Karpas-422 (cell line): ENCODE data around the gene STYK1. TPM values are rescaled to one million over a fixed set of nuclear protein-coding genes. Genes with fewer than 3 reads are reported as not detected.

Experiments used
- DNase-seq: peaks from one replicate; pipeline ENCODE4 v3.0.0-alpha.2; 2015
- H2AFZ ChIP-seq: fragments of 200-600 bp; sonication (generic); 2 replicates; pipeline ENCODE4 v1.6.1; 2014; ENCODE audit warnings: antibody characterized with exemption, low read length, mixed read lengths
- H3K27ac ChIP-seq: fragments of 200-600 bp; sonication (generic); 2 replicates; pipeline ENCODE4 v1.5.1; 2014; ENCODE audit warnings: mild to moderate bottlenecking, low read length, moderate library complexity
- H3K27me3 ChIP-seq: fragments of 200-600 bp; sonication (generic); 2 replicates; pipeline ENCODE4 v1.6.1; 2014; ENCODE audit warnings: low read length, mixed read lengths
- H3K36me3 ChIP-seq: fragments of 200-600 bp; sonication (generic); 2 replicates; pipeline ENCODE4 v1.6.1; 2014; ENCODE audit warnings: low read length, mixed read lengths; ENCODE audit not compliant: insufficient read depth
- H3K4me1 ChIP-seq: fragments of 200-600 bp; sonication (generic); 2 replicates; pipeline ENCODE4 v1.6.1; 2014; ENCODE audit warnings: mild to moderate bottlenecking, low read length, mixed read lengths
- H3K4me2 ChIP-seq: fragments of 200-600 bp; sonication (generic); 2 replicates; pipeline ENCODE4 v1.6.1; 2014; ENCODE audit warnings: low read length, low read depth, mild to moderate bottlenecking; ENCODE audit not compliant: poor library complexity, severe bottlenecking
- H3K4me3 ChIP-seq: fragments of 200-600 bp; sonication (generic); 2 replicates; pipeline ENCODE4 v1.5.1; 2014; ENCODE audit warnings: mild to moderate bottlenecking, antibody characterized with exemption, low read length, mixed read lengths
- H3K79me2 ChIP-seq: fragments of 200-600 bp; sonication (generic); 2 replicates; pipeline ENCODE4 v1.6.1; 2014; ENCODE audit warnings: mild to moderate bottlenecking, low read length, mixed read lengths
- H3K9ac ChIP-seq: fragments of 200-600 bp; sonication (generic); 2 replicates; pipeline ENCODE4 v1.6.0; 2014; ENCODE audit warnings: low read length
- H3K9me2 ChIP-seq: fragments of 200-600 bp; sonication (generic), shearing (Covaris generic); replicated peaks from 2 replicates; pipeline ENCODE4 v1.6.0; 2014; ENCODE audit warnings: mild to moderate bottlenecking, low read length, moderate library complexity; ENCODE audit not compliant: insufficient read depth
- H3K9me3 ChIP-seq: fragments of 300-700, 200-600 bp; sonication (generic); 2 replicates; pipeline ENCODE4 v1.6.1; 2014; ENCODE audit warnings: low read length, mixed read lengths
- H4K20me1 ChIP-seq: fragments of 200-600 bp; sonication (generic); 2 replicates; pipeline ENCODE4 v1.6.1; 2014; ENCODE audit warnings: mild to moderate bottlenecking, antibody characterized with exemption, low read length, low read depth; ENCODE audit not compliant: insufficient read depth
- total RNA-seq: library from RNA; depleted of rRNA; stranded (reverse); fragments of >200 nt; shearing (Covaris generic); gene quantifications from 2 replicates; pipeline ENCODE4 v1.2.3, GENCODE V29; 2014; ENCODE audit warnings: low replicate concordance

The STYK1 gene
- total RNA-seq, 1 experiment from 2014 or later = not detected

DNA sequence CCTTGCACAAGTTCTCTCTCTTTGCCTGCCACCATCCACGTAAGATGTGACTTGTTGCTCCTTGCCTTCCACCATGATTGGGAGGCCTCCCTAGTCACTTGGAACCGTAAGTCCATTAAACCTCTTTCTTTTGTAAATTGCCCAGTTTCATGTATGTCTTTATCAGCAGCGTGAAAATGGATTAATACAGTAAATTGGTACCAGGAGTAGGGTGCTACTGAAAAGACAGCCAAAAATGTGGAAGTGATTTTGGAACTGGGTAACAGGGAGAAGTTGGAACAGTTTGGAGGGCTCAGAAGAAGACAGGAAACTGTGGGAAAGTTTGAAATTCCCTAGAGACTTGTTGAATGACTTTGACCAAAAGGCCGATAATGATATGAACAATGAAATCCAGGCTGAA, 27.9 kb downstream of the STYK1 start:
- Histone ChIP-seq H3K79me2 (no peaks in the 10 kb centered on the region), H3K4me3 (no peak overlapping the region), H4K20me1 (no peaks in the 10 kb centered on the region), H3K27ac (no peak overlapping the region), H2AFZ (no peak overlapping the region), H3K4me1 (no peaks in the 10 kb centered on the region), H3K9me3 (no peaks in the 10 kb centered on the region; the same call in 1 of the 2 replicates), H3K9me2 (no peaks in the 10 kb centered on the region), H3K9ac (no peak overlapping the region), H3K4me2 (no peak overlapping the region), H3K36me3 (no peaks in the 10 kb centered on the region), H3K27me3 (no peaks in the 10 kb centered on the region)
- no peak for DNase-seq

DNA sequence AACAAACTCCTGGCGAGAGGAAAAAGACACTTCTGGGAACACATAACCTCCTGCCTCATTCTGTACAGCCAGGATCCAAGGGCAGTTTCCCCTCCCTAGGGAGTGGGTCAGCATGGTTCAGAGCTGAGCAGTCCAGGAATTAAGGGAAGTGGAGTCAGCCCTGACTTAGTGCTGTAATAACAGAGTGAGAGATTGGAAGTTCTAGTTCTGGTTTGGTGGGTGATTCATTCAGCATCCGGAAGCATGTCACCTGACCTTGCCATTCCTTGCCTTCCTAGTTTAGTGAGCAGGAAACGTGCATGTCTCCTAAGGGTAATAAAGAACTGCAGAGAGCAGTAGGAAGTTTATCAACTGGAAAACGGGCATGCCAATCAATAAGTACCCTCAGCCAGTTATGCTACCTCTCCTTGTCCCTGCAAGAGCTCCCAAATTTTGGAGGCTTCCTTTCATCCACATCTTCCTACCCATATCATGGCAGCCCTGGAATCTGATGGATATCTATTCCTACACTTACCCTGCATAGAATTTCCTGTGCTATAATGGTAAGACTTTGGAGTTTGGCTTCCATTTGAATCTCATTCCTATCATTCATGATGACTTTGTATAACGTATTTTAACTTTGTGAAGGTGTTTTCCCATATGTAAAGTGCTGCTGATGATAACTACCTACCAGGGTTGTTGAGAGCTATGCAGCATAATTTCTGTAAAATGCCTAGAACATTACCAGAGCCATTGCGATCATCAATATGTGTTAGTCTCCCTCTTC, 31.9 kb downstream of the STYK1 start:
- H3K79me2 ChIP-seq = no peaks in the 10 kb centered on the region
- no peak for DNase-seq
- H3K27ac ChIP-seq = no peak overlapping the region
- H3K9ac ChIP-seq = no peak overlapping the region
- H3K4me1 ChIP-seq = no peaks in the 10 kb centered on the region
- H3K27me3 ChIP-seq = no peaks in the 10 kb centered on the region
- no peak overlapping the region for H3K4me2 ChIP-seq
- H3K9me2 ChIP-seq = no peaks in the 10 kb centered on the region
- H3K36me3 ChIP-seq = no peaks in the 10 kb centered on the region
- no peak overlapping the region for H2AFZ ChIP-seq
- no peaks in the 10 kb centered on the region; the same call in 1 of the 2 replicates for H3K9me3 ChIP-seq
- no peaks in the 10 kb centered on the region for H4K20me1 ChIP-seq
- no peak overlapping the region for H3K4me3 ChIP-seq

DNA sequence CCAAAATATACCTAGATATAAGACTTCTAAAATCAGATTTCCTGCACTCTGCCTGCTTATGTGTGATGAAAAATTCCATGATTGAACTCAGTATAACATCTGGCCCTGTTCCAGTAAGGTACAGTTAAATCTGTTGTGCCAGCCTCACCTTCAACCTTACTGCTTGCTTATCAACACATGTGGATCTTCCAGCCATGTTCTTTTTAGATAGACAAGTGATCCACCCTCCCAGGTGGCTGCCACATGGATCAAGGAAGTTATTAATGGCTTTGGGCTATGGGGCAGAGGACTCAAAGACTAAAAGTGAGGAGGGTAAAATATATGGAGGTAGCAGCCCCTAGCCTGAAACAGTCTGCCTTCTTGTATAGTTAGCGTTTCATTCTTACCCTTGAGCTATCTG, 35.1 kb downstream of the STYK1 start:
- Histone ChIP-seq H3K4me3 (no peak overlapping the region), H3K79me2 (no peaks in the 10 kb centered on the region), H3K36me3 (no peaks in the 10 kb centered on the region), H2AFZ (no peak overlapping the region), H3K4me1 (0 out of 2 replicates have a peak, but pooled peaks cover 4% of the 10 kb centered on the region), H3K27me3 (no peaks in the 10 kb centered on the region), H4K20me1 (no peaks in the 10 kb centered on the region), H3K9me2 (no peaks in the 10 kb centered on the region), H3K27ac (no peak overlapping the region), H3K9ac (no peak overlapping the region), H3K4me2 (no peak overlapping the region), H3K9me3 (no peaks in the 10 kb centered on the region)
- no peak for DNase-seq

DNA sequence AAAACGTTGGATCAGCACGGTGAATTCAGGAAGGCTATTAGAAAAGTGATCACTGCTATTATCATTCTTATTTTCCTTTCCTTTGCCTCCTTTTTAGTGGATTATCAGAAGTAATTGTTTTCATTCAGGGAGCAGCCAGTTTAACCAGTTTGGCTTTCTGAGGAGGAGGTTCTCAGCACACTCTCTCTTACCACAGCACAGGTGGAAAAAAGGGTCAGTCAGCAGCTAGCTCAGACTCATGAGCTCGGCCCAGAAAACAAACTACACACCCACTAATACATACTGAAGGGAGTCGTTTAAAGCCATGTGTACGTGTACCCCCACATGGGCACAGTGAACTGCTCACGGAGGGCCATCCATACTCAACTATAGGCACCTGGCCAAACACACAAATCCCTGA, 37.2 kb downstream of the STYK1 start:
- no peaks in the 10 kb centered on the region for H3K9me3 ChIP-seq
- no peaks in the 10 kb centered on the region for H3K9me2 ChIP-seq
- H3K9ac ChIP-seq = no peak overlapping the region
- 0 out of 2 replicates have a peak, but pooled peaks cover 4% of the 10 kb centered on the region for H3K4me1 ChIP-seq
- no peak for DNase-seq
- no peaks in the 10 kb centered on the region for H3K36me3 ChIP-seq
- no peaks in the 10 kb centered on the region for H4K20me1 ChIP-seq
- no peak overlapping the region for H3K4me2 ChIP-seq
- no peak overlapping the region for H2AFZ ChIP-seq
- no peak overlapping the region for H3K27ac ChIP-seq
- no peaks in the 10 kb centered on the region for H3K27me3 ChIP-seq
- no peaks in the 10 kb centered on the region for H3K79me2 ChIP-seq
- H3K4me3 ChIP-seq = no peak overlapping the region

DNA sequence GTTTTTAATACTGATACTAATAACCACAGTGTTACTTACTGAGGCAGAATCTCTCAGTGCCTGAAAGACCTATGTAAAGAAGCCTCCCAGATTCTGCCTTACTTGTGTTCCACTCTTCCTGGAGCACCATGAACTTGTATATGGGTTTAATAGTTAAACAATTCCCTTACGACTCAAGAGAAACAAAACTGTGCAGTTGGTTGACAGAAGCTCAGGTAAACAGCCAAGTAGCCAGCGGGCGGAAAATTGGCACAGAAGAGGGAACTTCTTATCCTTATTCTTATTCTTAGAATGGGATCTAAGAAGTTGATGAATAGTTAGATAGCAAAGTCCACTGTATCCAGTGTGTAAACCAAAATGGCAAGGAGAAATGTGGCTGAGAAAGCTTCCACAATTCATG, 37.7 kb downstream of the STYK1 start:
- no peak for DNase-seq
- Histone ChIP-seq H3K36me3 (no peaks in the 10 kb centered on the region), H3K4me1 (0 out of 2 replicates have a peak, but pooled peaks cover 4% of the 10 kb centered on the region), H3K9me3 (no peaks in the 10 kb centered on the region), H3K27ac (no peak overlapping the region), H3K79me2 (no peaks in the 10 kb centered on the region), H3K9ac (no peak overlapping the region), H3K4me2 (no peak overlapping the region), H4K20me1 (no peaks in the 10 kb centered on the region), H3K9me2 (no peaks in the 10 kb centered on the region), H2AFZ (no peak overlapping the region), H3K4me3 (no peak overlapping the region), H3K27me3 (no peaks in the 10 kb centered on the region)

DNA sequence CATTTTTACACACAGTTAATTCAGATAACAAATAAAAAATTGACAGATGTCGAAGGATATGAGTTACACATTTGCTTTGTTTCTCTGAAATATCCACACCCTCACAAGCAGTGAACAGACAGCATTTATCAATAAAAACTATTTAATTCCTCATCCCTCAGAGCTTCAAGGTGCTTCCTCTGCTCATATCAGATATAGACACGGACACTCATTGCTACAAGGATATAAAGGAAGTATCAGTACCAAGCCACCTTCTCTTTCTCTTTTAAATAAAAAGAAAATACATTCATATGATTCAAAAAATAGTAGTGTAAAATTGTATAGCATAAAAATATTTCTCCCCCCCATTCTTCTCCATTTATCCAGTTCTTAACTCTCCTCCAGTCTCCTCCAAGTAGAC, 38.5 kb downstream of the STYK1 start:
- H3K27me3 ChIP-seq = no peaks in the 10 kb centered on the region
- H2AFZ ChIP-seq = no peak overlapping the region
- H3K36me3 ChIP-seq = no peaks in the 10 kb centered on the region
- H3K79me2 ChIP-seq = no peaks in the 10 kb centered on the region
- no peak overlapping the region for H3K4me2 ChIP-seq
- no peaks in the 10 kb centered on the region for H3K9me3 ChIP-seq
- H3K4me3 ChIP-seq = no peak overlapping the region
- no peak overlapping the region for H3K27ac ChIP-seq
- no peaks in the 10 kb centered on the region for H3K9me2 ChIP-seq
- no peak for DNase-seq
- H3K4me1 ChIP-seq = 0 out of 2 replicates have a peak, but pooled peaks cover 4% of the 10 kb centered on the region
- H3K9ac ChIP-seq = no peak overlapping the region
- no peaks in the 10 kb centered on the region for H4K20me1 ChIP-seq

DNA sequence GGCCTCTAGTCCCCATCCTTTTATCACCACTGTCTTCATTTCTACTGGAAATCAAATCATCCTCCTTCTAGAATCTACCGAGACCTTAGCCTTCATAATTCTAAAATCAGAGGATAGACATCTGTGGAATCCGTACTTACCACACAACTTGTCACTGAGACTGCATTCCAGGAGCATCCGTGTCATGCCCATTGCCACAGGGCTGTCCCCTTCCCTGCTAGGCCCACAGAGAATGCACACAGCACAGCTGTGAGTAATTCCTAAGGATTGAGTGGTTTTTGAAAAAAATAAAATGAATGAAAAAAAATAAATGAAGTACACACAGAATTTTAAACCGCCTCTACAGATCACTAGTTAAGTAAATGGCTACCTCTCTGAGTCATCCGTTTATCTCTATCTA, 39.4 kb downstream of the STYK1 start:
- Histone ChIP-seq H3K4me3 (no peak overlapping the region), H3K9ac (no peak overlapping the region), H4K20me1 (no peaks in the 10 kb centered on the region), H2AFZ (no peak overlapping the region), H3K9me2 (no peaks in the 10 kb centered on the region), H3K4me2 (no peak overlapping the region), H3K27ac (no peak overlapping the region), H3K27me3 (no peaks in the 10 kb centered on the region), H3K36me3 (no peaks in the 10 kb centered on the region), H3K9me3 (no peaks in the 10 kb centered on the region), H3K4me1 (0 out of 2 replicates have a peak, but pooled peaks cover 4% of the 10 kb centered on the region), H3K79me2 (no peaks in the 10 kb centered on the region)
- no peak for DNase-seq

DNA sequence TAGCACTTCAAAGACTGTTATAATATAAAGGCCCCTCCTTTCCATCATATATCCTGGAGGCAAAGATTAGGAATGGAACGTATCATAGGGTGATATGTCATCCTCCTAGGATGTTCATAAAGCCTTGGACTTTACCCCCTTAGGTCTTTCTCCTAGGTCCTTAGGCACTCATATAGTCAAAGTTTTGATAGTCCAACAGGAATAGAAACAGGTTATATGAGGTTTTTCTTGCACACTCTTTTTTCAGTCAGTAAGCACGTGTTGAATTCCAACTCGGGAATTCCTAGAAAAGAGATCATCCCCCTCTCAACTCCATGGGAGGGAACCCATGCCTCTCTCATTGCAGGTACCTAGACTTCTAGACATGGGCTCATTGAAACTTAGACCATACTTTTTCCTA, 40.3 kb downstream of the STYK1 start:
- Histone ChIP-seq H3K27ac (no peak overlapping the region), H2AFZ (no peak overlapping the region), H3K9me2 (no peaks in the 10 kb centered on the region)

More for the DNA sequence above, 40.3 kb downstream of the STYK1 start:
- no peak overlapping the region for H3K4me3 ChIP-seq
- no peak overlapping the region for H3K4me2 ChIP-seq
- H3K79me2 ChIP-seq = no peaks in the 10 kb centered on the region
- no peaks in the 10 kb centered on the region for H3K36me3 ChIP-seq
- no peaks in the 10 kb centered on the region for H3K9me3 ChIP-seq
- DNase-seq = no peak
- no peaks in the 10 kb centered on the region for H4K20me1 ChIP-seq
- no peak overlapping the region for H3K9ac ChIP-seq
- H3K4me1 ChIP-seq = 0 out of 2 replicates have a peak, but pooled peaks cover 4% of the 10 kb centered on the region
- no peaks in the 10 kb centered on the region for H3K27me3 ChIP-seq
